A549 (cell line): ENCODE measurements around the gene NXPH1.

Experiments used
- JUN ChIP-seq, 2 experiments: fragments of >200 bp; sonication (Bioruptor Twin); formaldehyde crosslinking; IDR thresholded peaks; 2 replicates in 1 of 2; 3 replicates in 1 of 2; pipeline ENCODE4 v1.6.1; 2016 to 2017
- KDM1A ChIP-seq: fragments of 200-600 bp; sonication (generic); IDR thresholded peaks from 2 replicates; pipeline ENCODE4 v1.6.1; 2016; ENCODE audit warnings: low read depth, mild to moderate bottlenecking
- POLR2A ChIP-seq: IDR thresholded peaks from 2 replicates; pipeline ENCODE4 v1.6.1; 2012; ENCODE audit warnings: mild to moderate bottlenecking, low read length
- RCOR1 ChIP-seq: fragments of 150-350 bp; IDR thresholded peaks from 2 replicates; pipeline ENCODE4 v1.6.1; 2014; ENCODE audit warnings: antibody characterized with exemption, low read length, low read depth
- SMC3 ChIP-seq: fragments of >200 bp; sonication (Bioruptor Twin); formaldehyde crosslinking; IDR thresholded peaks from 3 replicates; pipeline ENCODE4 v1.6.1; 2018; ENCODE audit warnings: inconsistent platforms
- TF ChIP-seq, protein P1 (sequence below): fragments of >200 bp; sonication (Bioruptor Twin); formaldehyde crosslinking; IDR thresholded peaks from 3 replicates; pipeline ENCODE4 v1.5.1; 2016
- TF ChIP-seq, protein P2 (sequence below): fragments of 450-650 bp; IDR thresholded peaks from 2 replicates; pipeline ENCODE4 v1.6.1; 2014; ENCODE audit warnings: antibody characterized with exemption
- TF ChIP-seq, protein P3 (sequence below): fragments of 200-600 bp; sonication (generic); IDR thresholded peaks from 2 replicates; pipeline ENCODE4 v1.6.1; 2016; ENCODE audit warnings: antibody characterized with exemption, mild to moderate bottlenecking, moderate library complexity

DNA sequence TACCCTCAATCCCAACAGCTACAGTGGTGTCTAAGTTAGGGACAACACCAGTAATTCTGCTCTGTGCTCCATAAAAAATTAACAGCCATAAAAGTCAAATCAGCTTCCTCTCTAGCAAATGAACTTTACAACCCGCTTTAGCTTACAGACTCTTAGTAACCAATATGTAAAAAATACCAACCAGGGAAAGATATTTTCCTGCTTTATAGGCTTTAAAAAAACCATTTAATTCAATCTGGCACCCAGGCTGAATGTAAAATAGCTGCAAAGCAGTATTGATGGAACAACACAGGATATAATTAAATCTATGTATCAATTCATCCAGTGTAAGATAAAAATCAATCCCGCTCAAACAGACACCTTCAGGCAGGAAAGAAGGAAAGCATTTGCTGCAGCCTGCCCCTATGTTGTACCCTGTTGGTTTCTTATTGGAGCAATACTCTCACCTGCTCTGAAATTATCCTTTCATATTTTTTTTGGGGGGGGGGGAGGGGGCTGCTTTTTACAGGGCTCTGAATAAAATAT, 98.6 kb downstream of the NXPH1 start:
- TF ChIP-seq JUN (IDR thresholded peaks at IDR 0.05), result no peak
- TF ChIP-seq, protein P1, sequence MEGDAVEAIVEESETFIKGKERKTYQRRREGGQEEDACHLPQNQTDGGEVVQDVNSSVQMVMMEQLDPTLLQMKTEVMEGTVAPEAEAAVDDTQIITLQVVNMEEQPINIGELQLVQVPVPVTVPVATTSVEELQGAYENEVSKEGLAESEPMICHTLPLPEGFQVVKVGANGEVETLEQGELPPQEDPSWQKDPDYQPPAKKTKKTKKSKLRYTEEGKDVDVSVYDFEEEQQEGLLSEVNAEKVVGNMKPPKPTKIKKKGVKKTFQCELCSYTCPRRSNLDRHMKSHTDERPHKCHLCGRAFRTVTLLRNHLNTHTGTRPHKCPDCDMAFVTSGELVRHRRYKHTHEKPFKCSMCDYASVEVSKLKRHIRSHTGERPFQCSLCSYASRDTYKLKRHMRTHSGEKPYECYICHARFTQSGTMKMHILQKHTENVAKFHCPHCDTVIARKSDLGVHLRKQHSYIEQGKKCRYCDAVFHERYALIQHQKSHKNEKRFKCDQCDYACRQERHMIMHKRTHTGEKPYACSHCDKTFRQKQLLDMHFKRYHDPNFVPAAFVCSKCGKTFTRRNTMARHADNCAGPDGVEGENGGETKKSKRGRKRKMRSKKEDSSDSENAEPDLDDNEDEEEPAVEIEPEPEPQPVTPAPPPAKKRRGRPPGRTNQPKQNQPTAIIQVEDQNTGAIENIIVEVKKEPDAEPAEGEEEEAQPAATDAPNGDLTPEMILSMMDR, result no peak
- no peak for TF ChIP-seq KDM1A
- no peak for TF ChIP-seq SMC3
- TF ChIP-seq, protein P2, sequence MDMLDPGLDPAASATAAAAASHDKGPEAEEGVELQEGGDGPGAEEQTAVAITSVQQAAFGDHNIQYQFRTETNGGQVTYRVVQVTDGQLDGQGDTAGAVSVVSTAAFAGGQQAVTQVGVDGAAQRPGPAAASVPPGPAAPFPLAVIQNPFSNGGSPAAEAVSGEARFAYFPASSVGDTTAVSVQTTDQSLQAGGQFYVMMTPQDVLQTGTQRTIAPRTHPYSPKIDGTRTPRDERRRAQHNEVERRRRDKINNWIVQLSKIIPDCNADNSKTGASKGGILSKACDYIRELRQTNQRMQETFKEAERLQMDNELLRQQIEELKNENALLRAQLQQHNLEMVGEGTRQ, result no peak
- no peak for TF ChIP-seq RCOR1
- TF ChIP-seq, protein P3, sequence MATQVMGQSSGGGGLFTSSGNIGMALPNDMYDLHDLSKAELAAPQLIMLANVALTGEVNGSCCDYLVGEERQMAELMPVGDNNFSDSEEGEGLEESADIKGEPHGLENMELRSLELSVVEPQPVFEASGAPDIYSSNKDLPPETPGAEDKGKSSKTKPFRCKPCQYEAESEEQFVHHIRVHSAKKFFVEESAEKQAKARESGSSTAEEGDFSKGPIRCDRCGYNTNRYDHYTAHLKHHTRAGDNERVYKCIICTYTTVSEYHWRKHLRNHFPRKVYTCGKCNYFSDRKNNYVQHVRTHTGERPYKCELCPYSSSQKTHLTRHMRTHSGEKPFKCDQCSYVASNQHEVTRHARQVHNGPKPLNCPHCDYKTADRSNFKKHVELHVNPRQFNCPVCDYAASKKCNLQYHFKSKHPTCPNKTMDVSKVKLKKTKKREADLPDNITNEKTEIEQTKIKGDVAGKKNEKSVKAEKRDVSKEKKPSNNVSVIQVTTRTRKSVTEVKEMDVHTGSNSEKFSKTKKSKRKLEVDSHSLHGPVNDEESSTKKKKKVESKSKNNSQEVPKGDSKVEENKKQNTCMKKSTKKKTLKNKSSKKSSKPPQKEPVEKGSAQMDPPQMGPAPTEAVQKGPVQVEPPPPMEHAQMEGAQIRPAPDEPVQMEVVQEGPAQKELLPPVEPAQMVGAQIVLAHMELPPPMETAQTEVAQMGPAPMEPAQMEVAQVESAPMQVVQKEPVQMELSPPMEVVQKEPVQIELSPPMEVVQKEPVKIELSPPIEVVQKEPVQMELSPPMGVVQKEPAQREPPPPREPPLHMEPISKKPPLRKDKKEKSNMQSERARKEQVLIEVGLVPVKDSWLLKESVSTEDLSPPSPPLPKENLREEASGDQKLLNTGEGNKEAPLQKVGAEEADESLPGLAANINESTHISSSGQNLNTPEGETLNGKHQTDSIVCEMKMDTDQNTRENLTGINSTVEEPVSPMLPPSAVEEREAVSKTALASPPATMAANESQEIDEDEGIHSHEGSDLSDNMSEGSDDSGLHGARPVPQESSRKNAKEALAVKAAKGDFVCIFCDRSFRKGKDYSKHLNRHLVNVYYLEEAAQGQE, result no peak
- TF ChIP-seq POLR2A, result no peak
